ENCODE measurements around the gene SDCCAG8. TPM values are rescaled to one million over a fixed set of nuclear protein-coding genes. Genes with fewer than 3 reads are reported as not detected.

SDCCAG8 gene
- total RNA-seq, 1 donor from 2014 or later: 97.1 TPM

DNA sequence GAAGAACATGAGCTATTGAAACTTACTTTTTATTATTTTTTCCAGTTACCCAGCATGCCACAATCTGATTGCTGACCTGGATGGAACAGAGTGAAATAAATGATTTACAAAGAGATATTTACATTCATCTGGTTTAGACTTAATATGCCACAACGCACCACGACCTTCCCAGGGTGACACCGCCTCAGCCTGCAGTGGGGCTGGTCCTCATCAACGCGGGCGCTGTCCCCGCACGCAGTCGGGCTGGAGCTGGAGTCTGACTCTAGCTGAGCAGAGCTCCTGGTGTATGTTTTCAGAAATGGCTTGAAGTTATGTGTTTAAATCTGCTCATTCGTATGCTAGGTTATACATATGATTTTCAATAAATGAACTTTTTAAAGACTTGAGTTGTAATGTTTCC lies 243.9 kb downstream of the SDCCAG8 start:
- peaks cover 0 to 9% of the 10 kb centered on the region in 2 donors for H3K4me1 ChIP-seq
- intact Hi-C loops (cut with DNase I): no loop called here
- peaks cover 4 to 23% of the 10 kb centered on the region in 2 donors for H3K36me3 ChIP-seq
- no peak for DNase-seq (ENCODE audit: low spot score in 2 of 2)
- H3K27ac ChIP-seq: no peak overlapping the region
- TF ChIP-seq, protein P1, sequence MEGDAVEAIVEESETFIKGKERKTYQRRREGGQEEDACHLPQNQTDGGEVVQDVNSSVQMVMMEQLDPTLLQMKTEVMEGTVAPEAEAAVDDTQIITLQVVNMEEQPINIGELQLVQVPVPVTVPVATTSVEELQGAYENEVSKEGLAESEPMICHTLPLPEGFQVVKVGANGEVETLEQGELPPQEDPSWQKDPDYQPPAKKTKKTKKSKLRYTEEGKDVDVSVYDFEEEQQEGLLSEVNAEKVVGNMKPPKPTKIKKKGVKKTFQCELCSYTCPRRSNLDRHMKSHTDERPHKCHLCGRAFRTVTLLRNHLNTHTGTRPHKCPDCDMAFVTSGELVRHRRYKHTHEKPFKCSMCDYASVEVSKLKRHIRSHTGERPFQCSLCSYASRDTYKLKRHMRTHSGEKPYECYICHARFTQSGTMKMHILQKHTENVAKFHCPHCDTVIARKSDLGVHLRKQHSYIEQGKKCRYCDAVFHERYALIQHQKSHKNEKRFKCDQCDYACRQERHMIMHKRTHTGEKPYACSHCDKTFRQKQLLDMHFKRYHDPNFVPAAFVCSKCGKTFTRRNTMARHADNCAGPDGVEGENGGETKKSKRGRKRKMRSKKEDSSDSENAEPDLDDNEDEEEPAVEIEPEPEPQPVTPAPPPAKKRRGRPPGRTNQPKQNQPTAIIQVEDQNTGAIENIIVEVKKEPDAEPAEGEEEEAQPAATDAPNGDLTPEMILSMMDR (IDR thresholded peaks at IDR 0.05): no peak
- H3K27me3 ChIP-seq: no peaks in the 10 kb centered on the region
- H3K4me3 ChIP-seq: no peak overlapping the region
- H3K9me3 ChIP-seq: no peaks in the 10 kb centered on the region

DNA sequence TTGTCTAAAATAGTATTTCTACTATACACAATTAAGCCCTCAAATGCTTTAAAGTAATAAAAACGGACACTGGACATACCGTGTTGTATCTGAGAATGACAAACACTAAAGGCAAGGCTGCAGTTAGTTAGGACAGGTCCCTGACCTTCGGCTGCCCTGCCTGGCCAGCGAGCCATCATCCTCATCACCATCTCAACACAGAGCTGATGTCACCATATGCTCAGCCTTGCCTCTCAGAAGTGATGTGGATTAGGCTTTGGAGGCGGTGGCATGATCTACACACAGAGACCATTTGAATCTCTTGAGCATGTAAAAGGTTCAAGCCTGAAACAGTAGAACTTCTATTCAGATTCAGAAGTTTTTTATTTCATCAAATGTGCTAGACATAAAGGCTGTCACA lies 244.7 kb downstream of the SDCCAG8 start:
- TF ChIP-seq, protein P1 (IDR thresholded peaks at IDR 0.05): no peak

DNA sequence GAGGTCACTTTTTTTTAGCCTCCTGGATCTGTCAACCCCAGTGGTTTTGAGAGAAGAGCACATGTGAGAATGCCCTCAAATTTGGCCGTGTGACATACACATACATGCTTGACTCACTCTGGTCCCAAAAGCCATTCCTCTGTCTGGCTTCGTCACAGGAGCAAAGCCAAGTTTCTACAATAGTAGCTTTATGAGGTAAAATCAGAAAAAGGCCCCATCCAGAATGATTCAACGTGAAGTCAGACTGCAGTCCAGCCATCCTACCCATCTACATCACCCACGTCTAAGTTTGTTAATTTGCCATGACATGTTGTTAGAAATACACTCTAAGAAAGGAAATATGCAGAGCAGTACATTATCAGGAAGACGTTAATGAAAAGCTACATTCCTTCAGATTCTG lies 245.2 kb downstream of the SDCCAG8 start:
- Histone ChIP-seq H3K27ac (peak overlapping the region; percentile 16 to 31), H3K4me1 (peaks cover 0 to 4% of the 10 kb centered on the region in 2 donors), H3K27me3 (no peaks in the 10 kb centered on the region), H3K9me3 (no peaks in the 10 kb centered on the region), H3K36me3 (peaks cover 7 to 29% of the 10 kb centered on the region in 2 donors), H3K4me3 (no peak overlapping the region)
- intact Hi-C loops (cut with DNase I): no loop called here
- no peak for DNase-seq (ENCODE audit: low spot score in 2 of 2)
- TF ChIP-seq, protein P1 (IDR thresholded peaks at IDR 0.05): no peak

More for the DNA sequence above, 244.7 kb downstream of the SDCCAG8 start:
- no peaks in the 10 kb centered on the region for H3K27me3 ChIP-seq
- peak overlapping the region in 1 of 2 donors; percentile 16 for H3K27ac ChIP-seq
- peaks cover 0 to 6% of the 10 kb centered on the region in 2 donors for H3K4me1 ChIP-seq
- intact Hi-C loops (cut with DNase I): no loop called here
- no peaks in the 10 kb centered on the region for H3K9me3 ChIP-seq
- DNase-seq (ENCODE audit: low spot score in 2 of 2): no peak
- H3K36me3 ChIP-seq: peaks cover 7 to 29% of the 10 kb centered on the region in 2 donors
- H3K4me3 ChIP-seq: no peak overlapping the region

DNA sequence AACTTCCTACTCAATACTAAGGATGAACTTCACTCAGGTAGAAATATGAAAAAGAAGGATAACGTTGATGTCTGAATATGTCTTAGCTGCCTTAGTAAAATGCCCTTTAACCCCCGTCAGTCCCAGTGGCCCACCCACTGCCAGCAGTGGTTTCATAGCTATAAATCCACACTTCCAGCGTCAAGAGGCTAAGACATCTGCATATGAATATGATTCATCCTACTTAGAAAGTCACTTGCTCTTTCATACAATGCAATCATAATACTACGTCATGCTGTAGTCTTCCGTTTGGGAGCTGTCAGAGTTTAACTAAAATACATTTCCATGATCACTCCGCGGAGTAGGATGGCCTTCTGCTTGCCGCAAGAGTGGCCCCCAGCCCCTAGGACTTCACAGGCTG lies 247.3 kb downstream of the SDCCAG8 start:
- H3K9me3 ChIP-seq: no peaks in the 10 kb centered on the region
- H3K27ac ChIP-seq: no peak overlapping the region
- intact Hi-C loops (cut with DNase I): no loop called here
- H3K4me3 ChIP-seq: no peak overlapping the region
- H3K4me1 ChIP-seq: no peaks in the 10 kb centered on the region
- TF ChIP-seq, protein P1 (IDR thresholded peaks at IDR 0.05): no peak
- no peaks in the 10 kb centered on the region for H3K27me3 ChIP-seq
- DNase-seq (ENCODE audit: low spot score in 2 of 2): no peak
- H3K36me3 ChIP-seq: peaks cover 7 to 36% of the 10 kb centered on the region in 2 donors

DNA sequence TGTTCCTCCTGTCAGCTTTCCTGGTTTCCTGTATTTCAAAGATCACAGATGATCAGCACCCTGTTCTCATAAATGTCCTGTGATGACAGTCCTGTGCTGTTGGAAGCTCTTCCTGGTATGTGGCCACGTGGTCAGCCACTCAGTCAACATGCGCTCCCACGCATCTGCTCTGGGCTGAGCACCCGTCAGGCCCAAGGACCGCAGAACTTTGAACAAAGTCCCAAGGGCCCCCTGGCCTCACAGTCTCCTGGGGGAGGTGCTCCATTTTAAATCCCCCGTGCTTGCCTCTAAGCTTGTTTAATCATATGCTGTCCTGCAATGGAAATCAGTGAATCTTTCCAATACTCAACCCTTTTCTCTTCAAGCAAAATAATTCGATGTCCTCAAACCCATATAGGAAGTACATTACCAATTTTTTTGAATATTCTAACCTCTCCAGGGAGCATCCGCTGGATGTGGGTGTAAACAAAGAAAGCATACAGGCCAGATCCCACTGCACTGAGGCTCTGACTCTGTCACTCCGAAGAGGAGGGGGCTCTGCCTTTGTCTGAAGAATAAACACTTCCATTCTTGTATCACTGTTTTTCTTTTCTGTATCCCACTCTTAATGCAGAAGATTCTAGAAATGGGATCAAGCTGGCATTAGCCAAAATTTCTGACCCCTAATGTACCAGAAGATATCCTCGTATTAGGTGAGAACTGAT lies 250.3 kb downstream of the SDCCAG8 start:
- Histone ChIP-seq H3K36me3 (peaks cover 17 to 51% of the 10 kb centered on the region in 2 donors), H3K27ac (no peak overlapping the region), H3K4me1 (no peaks in the 10 kb centered on the region), H3K27me3 (no peaks in the 10 kb centered on the region), H3K9me3 (no peaks in the 10 kb centered on the region), H3K4me3 (no peak overlapping the region)
- intact Hi-C loops (cut with DNase I): no loop called here
- no peak for DNase-seq (ENCODE audit: low spot score in 2 of 2)
- TF ChIP-seq, protein P1 (IDR thresholded peaks at IDR 0.05): no peak
